T-helper 17 cell (primary cell): ENCODE results near the gene SPTB. TPM values are rescaled to one million over a fixed set of nuclear protein-coding genes. Genes with fewer than 3 reads are reported as not detected.
A peak's percentile ranks its signal among the peaks of the same experiment; 100 is the strongest.

ENCODE experiments used
- ATAC-seq: fragments of 150-1000 bp; cut with Tn5 transposase; 2 replicates; pipeline ENCODE4 v1.10.0; 2021; ENCODE audit warnings: mild to moderate bottlenecking, moderate library complexity
- DNase-seq, 3 donors: peaks; one replicate each; pipeline versions ENCODE4 v3.0.0 to v3.0.0-alpha.2; 2020 to 2021
- H3K9me3 ChIP-seq: one replicate; pipeline ENCODE4 v1.7.0; 2013; ENCODE audit warnings: low read length, mild to moderate bottlenecking; ENCODE audit not compliant: control insufficient read depth, poor library complexity, severe bottlenecking
- H3K27ac Mint-ChIP-seq: one replicate; pipeline ENCODE4 v1.8.0; 2022; ENCODE audit warnings: mild to moderate bottlenecking, moderate library complexity, mixed read lengths
- H3K27me3 Mint-ChIP-seq: one replicate; pipeline ENCODE4 v1.8.0; 2022; ENCODE audit warnings: mixed read lengths
- H3K36me3 Mint-ChIP-seq: one replicate; pipeline ENCODE4 v1.8.0; 2022; ENCODE audit warnings: low read depth, mixed read lengths
- H3K4me1 Mint-ChIP-seq: one replicate; pipeline ENCODE4 v1.8.0; 2022; ENCODE audit warnings: mild to moderate bottlenecking, mixed read lengths
- H3K4me3 Mint-ChIP-seq: one replicate; pipeline ENCODE4 v1.8.0; 2022; ENCODE audit warnings: mild to moderate bottlenecking, moderate library complexity, mixed read lengths
- total RNA-seq, 4 donors: library from RNA in 2 of 4; stranded (reverse) in 2 of 4; gene quantifications; one replicate each; pipeline ENCODE4 v1.2.3 and lab custom pipeline; 2022 to 2026

The SPTB gene
- total RNA-seq, 2 donors from 2014 or later, result 0.40 to 8.4 TPM

GRCh38 chr14:64723691-64724577 is 155.8 kb downstream of the SPTB start:
- peak; percentile 57 for ATAC-seq
- Mint-ChIP-seq H3K36me3 (no peaks in the 10 kb centered on the region), H3K27me3 (no peaks in the 10 kb centered on the region), H3K27ac (peak overlapping the region; percentile 96), H3K4me3 (peak overlapping the region; percentile 84), H3K4me1 (peaks cover 72% of the 10 kb centered on the region)
- H3K9me3 ChIP-seq, result no peaks in the 10 kb centered on the region
- no peak for DNase-seq

- no peaks in the 10 kb centered on the region for H3K9me3 ChIP-seq
- Mint-ChIP-seq H3K36me3 (no peaks in the 10 kb centered on the region), H3K4me3 (peak overlapping the region; percentile 68), H3K27ac (peak overlapping the region; percentile 96), H3K4me1 (peaks cover 75% of the 10 kb centered on the region), H3K27me3 (no peaks in the 10 kb centered on the region)
- no peak for DNase-seq
- ATAC-seq, result peak; percentile 75
Observed at GRCh38 chr14:64722842-64723447, 156.8 kb downstream of the SPTB start.

- peak overlapping the region; percentile 96 for H3K27ac Mint-ChIP-seq
- H3K27me3 Mint-ChIP-seq, result no peaks in the 10 kb centered on the region
- ATAC-seq, result no peak
- peak overlapping the region; percentile 68 for H3K4me3 Mint-ChIP-seq
- peaks cover 79% of the 10 kb centered on the region for H3K4me1 Mint-ChIP-seq
- no peaks in the 10 kb centered on the region for H3K36me3 Mint-ChIP-seq
- DNase-seq, result no peak
- H3K9me3 ChIP-seq, result no peaks in the 10 kb centered on the region
Observed at GRCh38 chr14:64721899-64722298, 157.8 kb downstream of the SPTB start.

- Mint-ChIP-seq H3K36me3 (no peaks in the 10 kb centered on the region), H3K4me3 (peak overlapping the region; percentile 68), H3K27ac (peak overlapping the region; percentile 96), H3K4me1 (peaks cover 79% of the 10 kb centered on the region), H3K27me3 (no peaks in the 10 kb centered on the region)
- H3K9me3 ChIP-seq, result no peaks in the 10 kb centered on the region
- DNase-seq (no peak), ATAC-seq (no peak)
Observed at GRCh38 chr14:64721391-64721791, 158.3 kb downstream of the SPTB start.

GRCh38 chr14:64720131-64720576 is 159.6 kb downstream of the SPTB start:
- Mint-ChIP-seq H3K4me3 (peak overlapping the region; percentile 28), H3K27ac (peak overlapping the region; percentile 96), H3K27me3 (no peaks in the 10 kb centered on the region), H3K36me3 (no peaks in the 10 kb centered on the region), H3K4me1 (peaks cover 78% of the 10 kb centered on the region)
- DNase-seq (no peak), ATAC-seq (no peak)
- H3K9me3 ChIP-seq, result no peaks in the 10 kb centered on the region

- Mint-ChIP-seq H3K27me3 (no peaks in the 10 kb centered on the region), H3K4me1 (peaks cover 80% of the 10 kb centered on the region), H3K4me3 (peak overlapping the region; percentile 2), H3K36me3 (no peaks in the 10 kb centered on the region), H3K27ac (peak overlapping the region; percentile 96)
- ATAC-seq (no peak), DNase-seq (no peak)
- H3K9me3 ChIP-seq, result no peaks in the 10 kb centered on the region
Observed at GRCh38 chr14:64719601-64720000, 160.1 kb downstream of the SPTB start.

DNA sequence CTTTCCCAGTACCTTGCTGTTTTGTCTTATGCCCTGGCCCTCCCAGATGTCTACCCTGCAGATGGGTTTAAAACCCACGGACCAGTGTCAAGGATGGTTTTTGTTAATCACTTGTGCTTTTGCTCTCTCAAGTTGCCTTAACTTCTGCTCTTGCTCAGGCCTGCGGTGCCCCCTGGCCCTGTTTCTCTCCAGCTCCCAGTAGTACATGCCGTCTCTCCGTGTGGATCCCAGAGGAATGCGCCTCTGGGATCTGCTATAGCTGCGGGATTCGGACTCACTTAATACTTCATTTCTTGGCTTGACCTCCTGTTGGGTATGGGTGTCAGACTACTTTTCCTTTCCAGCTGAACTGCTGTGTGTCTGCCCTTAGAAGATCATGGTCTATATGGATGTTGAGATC is 160.9 kb downstream of the SPTB start:
- no peaks in the 10 kb centered on the region for H3K36me3 Mint-ChIP-seq
- H3K4me1 Mint-ChIP-seq, result peaks cover 78% of the 10 kb centered on the region
- ATAC-seq, result no peak
- no peaks in the 10 kb centered on the region for H3K27me3 Mint-ChIP-seq
- H3K4me3 Mint-ChIP-seq, result peak overlapping the region; percentile 34
- DNase-seq, result no peak
- H3K9me3 ChIP-seq, result no peaks in the 10 kb centered on the region
- peak overlapping the region; percentile 88 for H3K27ac Mint-ChIP-seq

DNA sequence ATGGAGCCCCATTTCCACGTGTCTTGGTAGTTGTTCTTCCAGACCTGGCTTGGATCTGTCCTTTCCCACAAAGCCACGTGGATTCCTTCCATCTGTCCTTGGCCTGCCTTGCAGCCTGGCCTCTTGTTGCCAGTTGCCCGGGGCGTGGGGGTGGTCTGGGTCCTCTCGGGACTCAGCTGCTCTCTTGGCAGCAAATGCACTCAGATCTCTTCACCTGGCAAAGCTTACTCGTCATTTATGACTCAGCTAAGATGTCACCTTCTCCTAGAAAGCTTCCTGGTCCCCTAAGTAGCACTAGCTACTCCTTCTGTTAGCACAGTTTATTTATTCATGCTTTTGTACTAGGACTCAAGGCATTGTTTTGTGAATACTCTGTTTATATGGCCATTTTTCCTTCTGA is 161.8 kb downstream of the SPTB start:
- peak overlapping the region; percentile 63 for H3K4me3 Mint-ChIP-seq
- peaks cover 73% of the 10 kb centered on the region for H3K4me1 Mint-ChIP-seq
- H3K36me3 Mint-ChIP-seq, result no peaks in the 10 kb centered on the region
- peaks cover 4% of the 10 kb centered on the region for H3K9me3 ChIP-seq
- ATAC-seq (no peak), DNase-seq (no peak)
- H3K27me3 Mint-ChIP-seq, result no peaks in the 10 kb centered on the region
- H3K27ac Mint-ChIP-seq, result peak overlapping the region; percentile 88

- Mint-ChIP-seq H3K27me3 (no peaks in the 10 kb centered on the region), H3K27ac (peak overlapping the region; percentile 88), H3K4me3 (peak overlapping the region; percentile 19), H3K36me3 (no peaks in the 10 kb centered on the region), H3K4me1 (peaks cover 63% of the 10 kb centered on the region)
- H3K9me3 ChIP-seq, result peaks cover 4% of the 10 kb centered on the region
- peak; percentile 47 for ATAC-seq
- DNase-seq, result no peak
Observed at GRCh38 chr14:64715628-64716412, 163.9 kb downstream of the SPTB start.

DNA sequence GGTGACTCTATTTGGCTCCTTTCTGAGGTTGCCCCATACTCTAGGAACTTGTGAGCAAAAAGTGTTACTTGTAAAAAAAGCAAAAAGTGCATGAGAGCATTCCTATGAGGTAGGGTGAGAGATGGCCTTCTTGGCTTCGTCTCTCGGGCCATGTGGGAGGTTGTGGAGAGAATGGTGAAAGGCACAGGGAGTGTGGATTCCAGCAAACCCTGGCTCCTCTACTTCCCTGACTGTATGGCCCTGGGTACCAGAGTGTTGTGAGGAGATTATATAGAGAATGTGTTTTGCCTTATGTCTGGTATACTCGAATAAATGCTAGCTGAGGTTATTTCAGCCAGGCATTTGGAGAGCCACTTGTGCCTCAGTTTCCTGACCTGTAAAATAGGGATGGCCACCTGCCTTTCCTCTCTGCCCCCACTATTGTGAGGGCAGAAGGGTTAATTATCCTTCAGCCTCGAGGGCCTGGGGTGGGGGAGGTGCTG is 164.5 kb downstream of the SPTB start:
- H3K27me3 Mint-ChIP-seq, result no peaks in the 10 kb centered on the region
- peaks cover 4% of the 10 kb centered on the region for H3K9me3 ChIP-seq
- no peak for DNase-seq
- H3K27ac Mint-ChIP-seq, result peak overlapping the region; percentile 86
- H3K4me3 Mint-ChIP-seq, result no peak overlapping the region
- peaks cover 63% of the 10 kb centered on the region for H3K4me1 Mint-ChIP-seq
- no peaks in the 10 kb centered on the region for H3K36me3 Mint-ChIP-seq
- no peak for ATAC-seq

DNA sequence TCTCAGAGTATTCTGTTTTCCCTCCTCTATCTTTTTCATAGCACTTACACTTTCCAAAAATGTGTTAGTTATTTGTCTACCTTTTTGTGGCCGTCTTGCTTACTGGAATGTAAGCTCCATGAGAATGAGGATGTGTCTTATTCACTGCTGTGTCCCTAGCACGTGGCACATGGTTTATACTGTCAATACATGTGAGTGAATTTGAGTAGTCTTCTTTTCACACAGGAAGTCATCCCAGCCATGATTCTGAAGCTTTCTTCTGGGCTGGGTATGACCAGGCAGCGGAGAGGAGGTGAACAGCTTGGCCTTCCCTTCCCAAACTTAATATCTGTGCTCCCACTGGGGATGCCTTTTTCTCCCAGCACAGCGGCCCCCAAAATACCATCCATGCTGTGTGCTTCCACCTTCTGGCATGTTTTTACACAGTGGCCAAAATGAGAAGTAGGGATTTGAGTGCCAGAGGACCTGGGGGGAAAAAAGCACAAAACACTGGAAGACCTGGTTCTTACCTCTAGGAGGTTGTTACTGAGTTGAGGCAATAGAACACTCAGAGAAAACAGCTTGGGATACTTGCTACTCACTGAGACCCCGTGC is 165.2 kb downstream of the SPTB start:
- DNase-seq (no peak), ATAC-seq (no peak)
- H3K27me3 Mint-ChIP-seq, result no peaks in the 10 kb centered on the region
- H3K4me3 Mint-ChIP-seq, result peak overlapping the region; percentile 22
- H3K36me3 Mint-ChIP-seq, result no peaks in the 10 kb centered on the region
- H3K4me1 Mint-ChIP-seq, result peaks cover 65% of the 10 kb centered on the region
- peak overlapping the region; percentile 86 for H3K27ac Mint-ChIP-seq
- peaks cover 4% of the 10 kb centered on the region for H3K9me3 ChIP-seq

- no peaks in the 10 kb centered on the region for H3K27me3 Mint-ChIP-seq
- DNase-seq, result no peak
- H3K36me3 Mint-ChIP-seq, result no peaks in the 10 kb centered on the region
- peak overlapping the region; percentile 86 for H3K27ac Mint-ChIP-seq
- peaks cover 4% of the 10 kb centered on the region for H3K9me3 ChIP-seq
- no peak for ATAC-seq
- H3K4me3 Mint-ChIP-seq, result no peak overlapping the region
- H3K4me1 Mint-ChIP-seq, result peaks cover 69% of the 10 kb centered on the region
Observed at GRCh38 chr14:64713677-64714076, 166.0 kb downstream of the SPTB start.
